Measurements from ENCODE around the gene ARID4B.
"Not testable (repeated sequence)": the region's sequence is repeated elsewhere in the genome, so short reads cannot be mapped to it uniquely, and the experiment has no call there.

The ARID4B gene

GRCh38 chr1:235295902-235296350, 32.1 kb downstream of the ARID4B start:
- no peak for DNase-seq

GRCh38 chr1:235293322-235293942, 34.5 kb downstream of the ARID4B start:
- no peak for DNase-seq

DNA sequence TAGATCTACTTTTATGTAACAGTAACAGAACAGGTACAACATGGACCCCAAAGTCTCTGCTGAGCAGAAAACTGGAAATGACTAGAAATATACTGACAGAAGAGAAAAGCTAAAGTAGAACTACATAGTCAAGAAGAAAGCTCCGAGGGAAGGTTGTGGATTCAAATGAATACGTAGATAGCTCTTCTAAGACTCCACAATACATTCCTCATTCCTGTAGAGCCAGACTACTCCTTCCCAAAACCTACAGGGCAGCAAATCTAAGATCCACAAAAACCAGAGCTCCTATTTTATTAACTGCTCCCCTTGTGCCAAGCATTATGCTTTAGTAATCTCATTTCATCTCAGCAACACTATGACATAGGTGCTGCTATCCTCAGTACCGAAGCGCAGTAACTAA, 35.2 kb downstream of the ARID4B start:
- DNase-seq, result no peak

DNA sequence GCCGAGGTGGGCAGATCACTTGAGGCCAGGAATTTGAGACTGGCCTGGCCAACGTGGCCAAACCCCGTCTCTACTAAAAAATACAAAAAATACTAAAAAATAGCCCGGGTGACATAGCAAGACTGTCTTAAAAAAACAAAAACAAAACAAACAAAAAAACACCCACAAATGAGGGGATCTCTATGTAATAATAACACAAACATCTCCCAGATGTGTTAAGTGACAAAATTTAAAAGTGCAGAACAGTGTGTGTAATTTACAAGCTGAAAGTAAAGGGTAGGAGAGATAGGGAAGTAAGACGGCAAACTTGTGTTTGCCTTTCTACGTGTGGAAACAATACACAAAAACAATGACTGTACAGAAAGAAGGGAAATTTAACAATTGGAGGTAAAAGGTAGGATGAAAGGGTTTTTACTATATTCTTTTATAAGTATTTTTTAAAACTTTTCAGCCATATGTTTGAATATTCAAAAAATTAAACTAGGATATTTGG, 36.3 kb downstream of the ARID4B start:
- DNase-seq, result no peak

DNA sequence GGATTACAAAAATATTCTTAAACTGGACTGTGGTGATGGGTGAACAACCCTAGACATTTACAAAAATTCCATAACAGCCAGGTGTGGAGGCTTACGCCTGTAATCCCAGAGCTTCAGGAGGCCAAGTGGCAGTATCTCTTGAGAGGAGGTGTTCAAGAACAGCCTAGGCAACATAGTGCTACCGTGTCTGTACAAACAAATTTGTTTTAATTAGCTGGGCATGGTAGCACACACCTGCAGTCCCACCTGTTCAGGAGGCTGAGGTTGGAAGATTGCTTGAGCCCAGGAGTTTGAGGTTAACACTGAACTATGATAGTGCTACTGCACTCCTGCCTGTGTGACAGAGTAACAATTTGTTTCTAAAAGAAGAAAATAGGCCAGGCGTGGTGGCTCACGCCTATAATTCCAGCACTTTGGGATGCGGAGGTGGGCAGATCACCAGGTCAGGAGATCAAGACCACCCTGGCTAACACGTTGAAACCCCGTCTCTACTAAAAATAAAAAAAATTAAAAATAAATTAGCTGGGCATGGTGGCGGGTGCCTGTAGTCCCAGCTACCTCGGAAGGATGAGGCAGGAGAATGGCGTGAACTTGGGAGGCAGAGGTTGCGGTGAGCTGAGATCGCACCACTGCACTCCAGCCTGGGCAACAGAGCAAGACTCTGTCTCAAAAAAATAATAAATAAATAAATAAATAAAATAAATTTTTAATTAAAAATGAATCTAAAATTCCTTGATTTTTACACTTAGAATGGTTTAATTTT, 37.1 kb downstream of the ARID4B start:
- DNase-seq, result no peak

DNA sequence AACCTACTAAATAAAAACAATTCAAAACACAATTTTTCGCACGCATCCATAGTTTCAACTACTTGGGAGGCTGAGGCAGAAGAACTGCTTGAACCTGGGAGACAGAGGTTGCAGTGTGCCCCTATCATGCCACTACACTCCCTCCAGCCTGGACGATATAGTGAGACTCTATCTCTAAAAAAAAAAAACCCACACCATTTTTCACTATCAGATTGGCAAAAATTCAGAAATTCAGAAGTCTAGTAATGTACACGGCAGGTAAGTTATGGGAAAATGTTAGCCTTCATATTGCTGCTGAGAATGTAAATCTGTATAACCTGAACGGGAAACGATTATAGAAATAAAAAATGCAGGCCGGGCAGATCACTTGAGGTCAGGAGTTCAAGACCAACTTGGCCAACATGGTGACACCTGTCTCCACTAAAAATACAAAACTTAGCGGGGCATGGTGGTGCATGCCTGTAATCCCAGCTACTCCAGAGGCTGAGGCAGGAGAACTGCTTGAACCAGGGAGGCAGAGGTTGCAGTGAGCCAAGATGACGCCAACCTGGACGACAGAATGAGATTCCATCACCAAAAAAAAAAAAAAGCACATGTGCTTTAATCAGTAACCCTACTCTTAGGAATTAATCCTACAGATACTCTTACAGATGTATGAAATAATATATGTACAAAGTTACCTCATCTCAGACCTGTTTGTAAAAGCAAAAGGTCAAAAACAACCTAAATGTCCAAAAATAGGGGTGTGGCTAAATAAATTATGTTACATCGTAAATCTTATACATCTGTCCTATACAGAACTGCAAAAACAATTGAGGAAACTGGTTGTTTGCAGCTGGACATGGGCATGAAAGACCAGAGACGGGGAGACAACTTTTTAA, 37.9 kb downstream of the ARID4B start:
- DNase-seq, result no peak

DNA sequence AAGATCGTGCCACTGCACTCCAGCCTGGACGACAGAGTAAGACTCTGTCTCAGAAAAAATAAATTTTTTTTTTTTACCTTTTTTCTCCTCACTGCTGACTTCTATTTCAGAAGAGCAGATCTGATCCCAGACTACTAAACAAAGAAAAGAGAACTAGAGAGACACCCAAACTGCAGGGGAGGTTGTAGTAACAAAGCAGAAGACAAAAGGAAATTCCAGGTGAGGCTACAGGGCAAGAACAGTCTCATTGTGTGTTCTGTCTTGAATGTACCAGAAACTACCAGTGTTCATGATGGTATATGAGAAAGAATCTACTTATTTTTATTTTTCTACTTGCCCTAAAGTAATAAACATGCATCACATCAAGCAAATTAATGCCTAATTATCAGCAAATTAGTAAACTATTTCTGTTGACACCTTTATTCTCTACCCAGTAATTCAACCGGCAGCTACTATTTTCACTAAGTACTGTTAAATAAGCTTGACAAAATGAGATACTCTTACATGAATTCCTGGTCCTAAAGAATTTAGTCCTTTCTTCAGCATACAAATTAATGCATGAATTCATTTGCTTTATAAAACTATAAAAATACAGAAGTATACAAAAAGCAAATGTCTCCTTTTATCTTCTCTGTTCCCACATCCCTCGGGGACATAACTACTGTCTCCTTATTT, 40.6 kb downstream of the ARID4B start:
- no peak for DNase-seq

- DNase-seq, result no peak
Observed at GRCh38 chr1:235286667-235287066, 41.3 kb downstream of the ARID4B start.

GRCh38 chr1:235284231-235284769, 43.7 kb downstream of the ARID4B start:
- no peak for DNase-seq

DNA sequence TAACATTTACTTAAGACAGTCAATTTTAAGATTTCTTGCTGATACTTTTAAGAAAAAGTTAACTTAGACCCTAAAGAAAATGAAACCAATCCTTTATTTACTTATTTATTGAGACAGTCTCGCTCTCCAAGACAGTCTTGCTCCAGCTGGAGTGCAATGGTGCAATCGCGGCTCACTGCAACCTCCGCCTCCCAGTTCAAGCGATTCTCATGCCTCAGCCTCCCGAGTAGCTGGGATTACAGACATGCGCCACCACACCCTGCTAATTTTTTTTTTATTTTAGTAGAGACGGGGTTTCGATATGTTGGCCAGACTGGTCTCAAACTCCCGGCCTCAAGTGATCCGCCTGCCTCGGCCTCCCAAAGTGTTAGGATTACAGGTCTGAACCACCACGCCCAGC, 44.3 kb downstream of the ARID4B start:
- DNase-seq, result not testable (repeated sequence)

DNA sequence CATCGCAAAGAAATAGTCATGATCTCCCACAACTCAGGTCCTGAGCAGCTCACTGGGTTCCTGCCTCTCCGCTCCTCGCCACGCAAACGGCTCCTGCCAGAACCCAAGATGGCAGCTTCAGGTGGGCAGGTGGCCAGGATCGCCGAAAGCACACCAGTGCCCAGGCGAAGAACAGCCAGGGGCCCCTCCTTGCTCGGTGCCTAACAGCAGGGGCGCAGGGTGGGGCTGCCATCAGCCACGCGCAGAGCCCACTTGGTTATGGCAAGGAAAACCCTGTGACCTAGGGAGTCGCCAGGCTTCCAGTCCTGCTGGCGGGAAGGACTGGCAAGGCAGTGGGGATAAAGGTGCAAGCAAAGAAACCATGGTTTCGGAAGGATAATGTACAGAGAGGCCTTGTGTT, 47.5 kb downstream of the ARID4B start:
- DNase-seq, result no peak

DNA sequence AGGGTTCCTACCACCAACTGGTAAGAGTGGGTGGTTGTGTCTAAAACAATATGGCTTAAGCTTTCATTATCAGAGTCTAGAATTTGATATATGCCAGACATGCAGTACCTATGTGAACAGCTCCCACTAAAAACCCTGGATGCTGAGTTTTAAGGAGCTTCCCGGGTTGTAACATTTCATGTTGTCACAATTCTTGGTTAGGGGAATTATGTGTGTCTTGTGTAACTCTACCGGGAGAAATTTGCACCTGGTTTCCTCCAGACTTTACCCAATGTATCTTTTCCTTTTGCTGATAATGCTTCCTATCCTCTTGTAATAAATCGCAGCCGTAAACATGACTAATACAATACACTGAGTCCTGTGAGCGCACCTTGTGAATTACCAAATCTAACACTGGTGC, 48.3 kb downstream of the ARID4B start:
- DNase-seq, result no peak

GRCh38 chr1:235278915-235279292, 49.1 kb downstream of the ARID4B start:
- no peak for DNase-seq

DNA sequence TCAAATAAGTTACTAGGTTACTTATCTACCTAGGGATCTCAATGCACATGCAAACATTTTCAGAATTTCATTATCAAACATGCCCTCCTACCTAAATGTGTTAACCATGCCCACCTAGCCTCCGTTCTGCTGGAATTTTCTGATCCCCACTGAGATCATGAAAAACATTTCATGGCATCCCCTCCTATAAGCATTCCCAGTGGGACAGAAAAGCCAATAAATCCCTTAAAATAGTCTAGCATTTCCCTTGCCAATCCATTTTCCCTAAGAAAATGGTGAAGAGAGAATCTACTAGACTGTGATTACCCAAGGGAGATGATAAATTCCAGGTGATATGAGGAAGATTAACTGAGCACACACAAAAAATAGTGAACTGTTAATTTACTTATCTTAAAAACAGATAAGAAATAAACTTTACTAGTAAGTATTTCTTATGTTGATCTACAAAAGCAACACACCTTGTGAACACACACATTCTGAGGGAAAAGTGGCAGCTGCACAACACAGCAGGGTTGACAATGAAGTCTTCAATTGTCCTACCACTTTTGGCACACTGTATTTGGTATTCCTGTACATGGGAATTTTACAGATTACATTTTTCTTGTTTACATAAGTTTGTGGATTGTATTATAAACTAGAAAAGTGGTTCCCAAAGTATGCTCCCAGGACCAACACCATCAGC, 49.6 kb downstream of the ARID4B start:
- DNase-seq, result no peak

GRCh38 chr1:235277709-235278108, 50.3 kb downstream of the ARID4B start:
- DNase-seq, result no peak

GRCh38 chr1:235275836-235276235, 52.1 kb downstream of the ARID4B start:
- DNase-seq, result no peak

GRCh38 chr1:235275223-235275622, 52.8 kb downstream of the ARID4B start:
- no peak for DNase-seq

- DNase-seq, result no peak
Observed at GRCh38 chr1:235272851-235273250, 55.1 kb downstream of the ARID4B start.

DNA sequence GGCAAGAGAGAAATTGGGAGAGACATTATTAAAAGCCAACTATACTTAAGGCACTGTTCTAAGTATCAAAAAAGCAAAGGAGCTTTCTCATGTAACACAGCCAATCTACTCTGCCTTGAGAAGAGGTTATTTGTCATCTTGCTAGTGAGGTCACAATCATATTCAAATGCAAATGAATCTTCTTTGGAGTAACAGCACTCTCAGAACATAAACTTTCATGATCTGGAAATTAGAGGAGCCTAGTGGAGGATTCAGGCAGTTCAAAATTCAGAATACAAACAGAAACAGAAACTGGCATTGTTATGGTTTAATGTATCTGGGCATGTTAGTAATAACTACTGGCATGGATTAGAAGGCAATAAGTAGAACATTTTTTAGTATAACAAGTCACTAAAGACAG, 57.4 kb downstream of the ARID4B start:
- no peak for DNase-seq

DNA sequence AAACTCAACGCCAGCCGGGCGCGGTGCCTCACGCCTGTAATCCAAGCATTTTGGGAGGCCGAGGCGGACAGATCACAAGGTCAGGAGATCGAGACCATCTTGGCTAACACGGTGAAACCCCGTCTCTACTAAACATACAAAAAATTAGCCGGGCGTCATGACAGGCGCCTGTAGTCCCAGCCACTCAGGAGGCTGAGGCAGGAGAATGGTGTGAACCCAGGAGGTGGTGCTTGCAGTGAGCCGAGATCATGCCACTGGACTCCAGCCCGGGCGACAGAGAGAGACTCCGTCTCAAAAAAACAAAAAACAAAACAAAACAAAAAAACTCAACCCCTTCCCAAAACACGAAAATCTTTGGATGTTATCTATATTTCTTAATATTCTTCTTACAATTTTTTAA, 58.0 kb downstream of the ARID4B start:
- not testable (repeated sequence) for DNase-seq

GRCh38 chr1:235268379-235269125, 59.4 kb downstream of the ARID4B start:
- no peak for DNase-seq
